BJ (cell line): ENCODE results near the gene MAP3K9. TPM values are rescaled to one million over a fixed set of nuclear protein-coding genes. Genes with fewer than 3 reads are reported as not detected.

Experiments
- CTCF ChIA-PET: fragments of 350-600 bp; formaldehyde crosslinking; extraction: SDS; loops from one replicate; lab custom pipeline; 2021; ENCODE audit warnings: antibody characterized with exemption, inconsistent platforms; lab: Yijun Ruan, JAX
- POLR2A ChIA-PET: fragments of 300-600 bp; sonication (Branson Sonifier 250); formaldehyde crosslinking; extraction: SDS; loops from one replicate; lab custom pipeline; 2021; ENCODE audit warnings: antibody characterized with exemption; lab: Charles Lee
- DNase-seq: peaks from one replicate; pipeline ENCODE4 v3.0.0-alpha.2; 2011; ENCODE audit warnings: low read depth
- H3K27me3 ChIP-seq: 2 replicates; pipeline ENCODE4 v1.6.0; 2011; ENCODE audit warnings: low read length; ENCODE audit not compliant: control insufficient read depth, insufficient read depth
- H3K36me3 ChIP-seq: 2 replicates; pipeline ENCODE4 v1.5.1; 2011; ENCODE audit warnings: low read length; ENCODE audit not compliant: control insufficient read depth, insufficient read depth
- H3K4me3 ChIP-seq: 2 replicates; pipeline ENCODE4 v1.5.1; 2011; ENCODE audit warnings: low read depth, mild to moderate bottlenecking, control low read depth, low read length
- polyA plus RNA-seq: library from polyadenylated mRNA; depleted of rRNA; stranded (reverse); fragments of >200 nt; gene quantifications from 2 replicates; pipeline ENCODE4 v1.2.3, GENCODE V29; 2011
- TF ChIP-seq, protein P1 (sequence below): IDR thresholded peaks from 2 replicates; pipeline ENCODE4 v1.5.1; 2011; ENCODE audit warnings: low read depth, mild to moderate bottlenecking, control low read depth, inconsistent platforms, low read length, moderate library complexity; ENCODE audit not compliant: insufficient read depth

The MAP3K9 gene
- polyA plus RNA-seq, 1 experiment: 0.45 TPM

DNA sequence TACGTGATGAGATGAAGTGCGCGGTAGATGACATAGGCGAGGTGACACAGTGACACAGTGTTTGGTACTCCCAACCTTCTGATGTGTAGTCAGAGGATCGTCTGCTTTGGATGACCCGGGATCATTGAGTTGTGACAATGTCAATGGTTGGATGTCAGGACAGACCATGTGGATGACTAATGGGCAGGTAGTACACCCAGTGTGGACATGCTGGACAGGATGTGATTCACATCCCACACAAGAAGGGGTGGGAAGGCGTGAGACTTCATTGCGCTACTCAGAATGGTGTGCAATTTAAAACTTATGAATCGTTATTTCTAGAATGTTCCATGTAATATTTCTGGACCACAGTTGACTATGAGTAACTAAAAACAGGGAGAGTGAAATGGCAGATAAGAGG lies 23.8 kb downstream of the MAP3K9 start:
- peaks cover 3% of the 10 kb centered on the region; the same call in 1 of the 2 replicates for H3K27me3 ChIP-seq
- ChIA-PET CTCF (no interaction called here), POLR2A (no interaction called here)
- TF ChIP-seq, protein P1, sequence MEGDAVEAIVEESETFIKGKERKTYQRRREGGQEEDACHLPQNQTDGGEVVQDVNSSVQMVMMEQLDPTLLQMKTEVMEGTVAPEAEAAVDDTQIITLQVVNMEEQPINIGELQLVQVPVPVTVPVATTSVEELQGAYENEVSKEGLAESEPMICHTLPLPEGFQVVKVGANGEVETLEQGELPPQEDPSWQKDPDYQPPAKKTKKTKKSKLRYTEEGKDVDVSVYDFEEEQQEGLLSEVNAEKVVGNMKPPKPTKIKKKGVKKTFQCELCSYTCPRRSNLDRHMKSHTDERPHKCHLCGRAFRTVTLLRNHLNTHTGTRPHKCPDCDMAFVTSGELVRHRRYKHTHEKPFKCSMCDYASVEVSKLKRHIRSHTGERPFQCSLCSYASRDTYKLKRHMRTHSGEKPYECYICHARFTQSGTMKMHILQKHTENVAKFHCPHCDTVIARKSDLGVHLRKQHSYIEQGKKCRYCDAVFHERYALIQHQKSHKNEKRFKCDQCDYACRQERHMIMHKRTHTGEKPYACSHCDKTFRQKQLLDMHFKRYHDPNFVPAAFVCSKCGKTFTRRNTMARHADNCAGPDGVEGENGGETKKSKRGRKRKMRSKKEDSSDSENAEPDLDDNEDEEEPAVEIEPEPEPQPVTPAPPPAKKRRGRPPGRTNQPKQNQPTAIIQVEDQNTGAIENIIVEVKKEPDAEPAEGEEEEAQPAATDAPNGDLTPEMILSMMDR: no peak
- no peak overlapping the region for H3K4me3 ChIP-seq
- DNase-seq: no peak
- no peaks in the 10 kb centered on the region for H3K36me3 ChIP-seq

DNA sequence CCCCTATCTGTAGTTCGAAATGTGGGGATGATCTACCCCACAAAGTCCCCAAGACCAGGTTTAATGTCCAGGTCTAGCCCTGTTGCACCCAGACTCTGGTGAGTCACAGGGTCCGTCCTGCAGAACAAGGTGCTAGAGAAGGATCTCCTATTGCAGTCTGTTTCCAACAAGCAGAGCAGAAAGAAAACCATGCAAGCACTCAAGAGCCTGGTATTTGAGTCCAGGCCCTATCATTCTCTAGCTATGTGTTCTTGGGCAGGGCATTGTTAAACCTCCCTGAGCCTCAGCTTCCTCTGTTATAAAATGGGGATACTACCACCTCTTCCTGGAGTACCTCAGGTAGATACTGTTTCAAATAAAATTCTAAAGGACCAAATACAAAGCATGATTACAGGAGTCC lies 24.4 kb downstream of the MAP3K9 start:
- POLR2A ChIA-PET: no interaction called here
- CTCF ChIA-PET: no interaction called here
- H3K36me3 ChIP-seq: no peaks in the 10 kb centered on the region
- peaks cover under 1% of the 10 kb centered on the region; the same call in 1 of the 2 replicates for H3K27me3 ChIP-seq
- DNase-seq: no peak
- TF ChIP-seq, protein P1: no peak
- H3K4me3 ChIP-seq: no peak overlapping the region

DNA sequence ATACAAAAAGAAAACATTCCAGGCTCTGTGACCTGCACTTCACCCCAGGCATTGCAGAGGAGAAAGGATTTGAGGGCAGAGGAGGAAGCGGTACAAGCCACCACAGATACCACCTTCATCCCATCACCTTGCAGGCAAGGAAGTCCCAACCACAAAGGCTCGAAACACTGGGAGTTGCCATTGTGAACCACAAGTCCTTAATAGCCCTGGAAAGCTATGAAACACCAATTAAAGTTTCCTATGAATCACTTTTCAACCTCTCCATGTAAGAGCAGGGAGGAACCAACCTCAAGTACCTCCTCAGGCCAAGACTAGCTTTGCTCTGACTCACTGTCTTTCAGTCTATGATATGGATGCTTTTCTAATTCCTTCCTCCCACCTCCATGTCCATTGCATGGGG lies 27.0 kb downstream of the MAP3K9 start:
- peak; percentile 58 for DNase-seq
- ChIA-PET CTCF (no interaction called here), POLR2A (no interaction called here)
- Histone ChIP-seq H3K4me3 (no peak overlapping the region), H3K27me3 (no peaks in the 10 kb centered on the region; the same call in 1 of the 2 replicates), H3K36me3 (no peaks in the 10 kb centered on the region)
- TF ChIP-seq, protein P1: no peak

DNA sequence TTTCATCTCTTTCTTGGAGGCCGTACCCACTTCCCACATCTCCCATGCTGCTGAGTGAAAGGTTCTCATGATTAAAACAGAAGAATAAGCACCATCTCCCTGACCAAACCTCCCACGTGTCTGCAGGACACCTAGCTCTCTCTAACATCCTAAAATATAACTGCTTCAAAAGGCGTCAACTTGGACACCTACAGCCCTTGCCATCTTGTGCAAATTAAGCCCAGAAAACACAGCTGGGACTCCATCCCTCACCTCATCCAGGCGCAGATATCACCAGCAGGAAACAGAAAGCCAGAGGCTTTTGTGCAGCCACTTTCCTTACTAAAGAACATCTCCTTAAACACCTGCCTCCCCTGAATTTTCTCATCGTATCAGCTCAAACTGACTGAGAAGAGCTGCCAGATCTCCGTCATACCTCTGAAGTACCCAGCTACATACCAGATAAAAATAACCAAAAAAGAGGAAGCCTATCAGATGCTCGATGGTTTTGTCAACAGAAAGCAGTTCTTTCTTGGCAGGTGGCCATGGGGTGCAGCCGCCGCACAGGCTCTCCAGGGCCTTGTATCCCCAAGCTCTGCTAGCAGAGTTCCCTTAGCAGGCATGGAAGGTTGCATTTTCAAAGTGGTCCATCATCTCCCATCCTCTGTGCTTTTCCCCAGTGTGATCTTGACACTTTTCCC lies 28.8 kb downstream of the MAP3K9 start:
- DNase-seq: no peak
- ChIA-PET CTCF (no interaction called here), POLR2A (no interaction called here)
- H3K36me3 ChIP-seq: no peaks in the 10 kb centered on the region
- no peak overlapping the region for H3K4me3 ChIP-seq
- TF ChIP-seq, protein P1: no peak
- no peaks in the 10 kb centered on the region; the same call in 1 of the 2 replicates for H3K27me3 ChIP-seq

DNA sequence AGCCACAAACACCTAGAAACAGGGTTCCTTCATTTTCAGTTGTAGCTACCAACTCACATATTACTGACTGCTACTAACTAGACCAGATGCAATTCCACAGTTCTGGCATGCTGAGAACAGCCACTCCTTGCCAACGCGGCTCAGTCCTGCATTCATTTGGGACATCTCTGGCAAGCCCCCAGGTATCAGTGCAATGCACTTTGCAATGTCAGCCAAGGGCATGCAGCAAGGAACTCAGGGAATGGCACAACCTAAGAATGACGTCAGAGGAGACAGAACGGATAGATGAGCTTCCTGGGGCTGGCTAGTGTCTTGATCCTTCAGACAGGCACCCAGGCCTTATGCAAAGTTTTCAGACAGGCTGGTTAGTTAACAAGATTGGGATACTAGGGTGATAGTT lies 29.6 kb downstream of the MAP3K9 start:
- ChIA-PET POLR2A (no interaction called here), CTCF (no interaction called here)
- no peak overlapping the region for H3K4me3 ChIP-seq
- TF ChIP-seq, protein P1: no peak
- DNase-seq: no peak
- H3K27me3 ChIP-seq: no peaks in the 10 kb centered on the region; the same call in 1 of the 2 replicates
- H3K36me3 ChIP-seq: no peaks in the 10 kb centered on the region
